Measurements from ENCODE around the gene SLC25A4. TPM values are rescaled to one million over a fixed set of nuclear protein-coding genes. Genes with fewer than 3 reads are reported as not detected.

Gene SLC25A4
- total and polyA plus RNA-seq, 2 donors (not counting 3 experiments of a cell fraction or from before 2014, with no cell fraction given): 13.5 to 13.7 TPM

GRCh38 chr4:185099024-185099682 is 43.9 kb upstream of the SLC25A4 start:
- dilution Hi-C loops (cut with MboI; ENCODE audit: extremely low pct_ligation_motif_present, low sequenced_read_pairs): no loop called here
- H4K20me1 ChIP-seq (replicated peaks; ENCODE audit: control insufficient read depth, extremely low read depth, insufficient read depth, low read length): no peaks in the 10 kb centered on the region
- H2AFZ ChIP-seq (ENCODE audit: low read depth, low read length): no peak overlapping the region

GRCh38 chr4:185099940-185100339 is 43.1 kb upstream of the SLC25A4 start:
- ChIA-PET CTCF (interaction anchor here (1.3 to 9.1 kb wide), 4 partner anchors 35 to 94 kb away, joined by 3 to 168 read pairs (median 5); partner anchors contain the start of gene SLC25A4), POLR2A (no interaction called here)
- Histone ChIP-seq H3K36me3 (ENCODE audit: control insufficient read depth in 2 of 2, extremely low read depth in 1 of 2, insufficient read depth in 2 of 2, low read length in 2 of 2) (no peaks in the 10 kb centered on the region), H3K9me3 (replicated peaks; ENCODE audit: control insufficient read depth, insufficient read depth, low read length) (no peaks in the 10 kb centered on the region), H3K79me2 (ENCODE audit: control insufficient read depth, insufficient read depth, low read length) (no peaks in the 10 kb centered on the region), H4K20me1 (replicated peaks; ENCODE audit: control insufficient read depth, extremely low read depth, insufficient read depth, low read length) (no peaks in the 10 kb centered on the region), H3K27ac (ENCODE audit: insufficient read depth, low read depth, low read length) (no peak overlapping the region), H2AFZ (ENCODE audit: low read depth, low read length) (no peak overlapping the region), H3K9ac (replicated peaks; ENCODE audit: extremely low read depth, insufficient read depth, low read length) (no peak overlapping the region), H3K9me1 (replicated peaks; ENCODE audit: control insufficient read depth, extremely low read depth, insufficient read depth, low read length) (no peaks in the 10 kb centered on the region), H3K4me1 (ENCODE audit: control insufficient read depth, extremely low read depth, insufficient read depth, low read length) (no peaks in the 10 kb centered on the region), H3K27me3 (ENCODE audit: control insufficient read depth in 2 of 2, insufficient read depth in 2 of 2, low read length in 2 of 2) (peaks cover 2 to 10% of the 10 kb centered on the region in 2 experiments), H3K4me3 (replicated peaks in 1 of 3; ENCODE audit: insufficient read depth in 1 of 3, low read depth in 1 of 3, low read length in 3 of 3) (no peak overlapping the region), H3K4me2 (ENCODE audit: insufficient read depth, low read length) (no peak overlapping the region)
- no peak for TF ChIP-seq GATA2 (IDR thresholded peaks at IDR 0.05; ENCODE audit: insufficient read depth, insufficient read length, low read depth, low read length)
- TF ChIP-seq JUN (IDR thresholded peaks at IDR 0.05; ENCODE audit: borderline replicate concordance, insufficient read depth, insufficient read length, low read depth): no peak
- TF ChIP-seq, protein P1, sequence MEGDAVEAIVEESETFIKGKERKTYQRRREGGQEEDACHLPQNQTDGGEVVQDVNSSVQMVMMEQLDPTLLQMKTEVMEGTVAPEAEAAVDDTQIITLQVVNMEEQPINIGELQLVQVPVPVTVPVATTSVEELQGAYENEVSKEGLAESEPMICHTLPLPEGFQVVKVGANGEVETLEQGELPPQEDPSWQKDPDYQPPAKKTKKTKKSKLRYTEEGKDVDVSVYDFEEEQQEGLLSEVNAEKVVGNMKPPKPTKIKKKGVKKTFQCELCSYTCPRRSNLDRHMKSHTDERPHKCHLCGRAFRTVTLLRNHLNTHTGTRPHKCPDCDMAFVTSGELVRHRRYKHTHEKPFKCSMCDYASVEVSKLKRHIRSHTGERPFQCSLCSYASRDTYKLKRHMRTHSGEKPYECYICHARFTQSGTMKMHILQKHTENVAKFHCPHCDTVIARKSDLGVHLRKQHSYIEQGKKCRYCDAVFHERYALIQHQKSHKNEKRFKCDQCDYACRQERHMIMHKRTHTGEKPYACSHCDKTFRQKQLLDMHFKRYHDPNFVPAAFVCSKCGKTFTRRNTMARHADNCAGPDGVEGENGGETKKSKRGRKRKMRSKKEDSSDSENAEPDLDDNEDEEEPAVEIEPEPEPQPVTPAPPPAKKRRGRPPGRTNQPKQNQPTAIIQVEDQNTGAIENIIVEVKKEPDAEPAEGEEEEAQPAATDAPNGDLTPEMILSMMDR (IDR thresholded peaks at IDR 0.05; ENCODE audit: extremely low read depth in 1 of 2, insufficient read depth in 1 of 2, low read depth in 1 of 2, low read length in 2 of 2): no peak
- TF ChIP-seq MYC (IDR thresholded peaks at IDR 0.05; ENCODE audit: low read depth, low read length): no peak
- TF ChIP-seq POLR2AphosphoS5 (IDR thresholded peaks at IDR 0.05; ENCODE audit: insufficient read depth, low read depth, low read length): no peak
- no peak for TF ChIP-seq MAX (IDR thresholded peaks at IDR 0.05; ENCODE audit: insufficient read depth, insufficient read length)
- TF ChIP-seq POLR2A (IDR thresholded peaks at IDR 0.05; ENCODE audit: low read depth, low read length): no peak
- no peak for TF ChIP-seq FOS (IDR thresholded peaks at IDR 0.05; ENCODE audit: borderline replicate concordance, insufficient read depth, low read length)
- no peak for TF ChIP-seq EZH2 (IDR thresholded peaks at IDR 0.05; ENCODE audit: borderline replicate concordance, low read depth, low read length, severe bottlenecking)
- no TSS peak for BruUV-seq (replicated peaks)
- intact Hi-C loops (cut with micrococcal nuclease): no loop called here
- FAIRE-seq (no peak), DNase-seq (ENCODE audit: low read depth, low spot score) (no peak)
- dilution Hi-C loops (cut with MboI; ENCODE audit: extremely low pct_ligation_motif_present, low sequenced_read_pairs): no loop called here

More at GRCh38 chr4:185099024-185099682, 43.9 kb upstream of the SLC25A4 start:
- no peak for TF ChIP-seq FOS (IDR thresholded peaks at IDR 0.05; ENCODE audit: borderline replicate concordance, insufficient read depth, low read length)
- TF ChIP-seq, protein P1 (IDR thresholded peaks at IDR 0.05; ENCODE audit: extremely low read depth in 1 of 2, insufficient read depth in 1 of 2, low read depth in 1 of 2, low read length in 2 of 2): no peak
- POLR2A ChIA-PET: no interaction called here
- Histone ChIP-seq H3K4me3 (replicated peaks in 1 of 3; ENCODE audit: insufficient read depth in 1 of 3, low read depth in 1 of 3, low read length in 3 of 3) (no peak overlapping the region), H3K4me1 (ENCODE audit: control insufficient read depth, extremely low read depth, insufficient read depth, low read length) (no peaks in the 10 kb centered on the region), H3K9me3 (replicated peaks; ENCODE audit: control insufficient read depth, insufficient read depth, low read length) (no peaks in the 10 kb centered on the region), H3K79me2 (ENCODE audit: control insufficient read depth, insufficient read depth, low read length) (no peaks in the 10 kb centered on the region), H3K4me2 (ENCODE audit: insufficient read depth, low read length) (no peak overlapping the region), H3K9ac (replicated peaks; ENCODE audit: extremely low read depth, insufficient read depth, low read length) (no peak overlapping the region), H3K9me1 (replicated peaks; ENCODE audit: control insufficient read depth, extremely low read depth, insufficient read depth, low read length) (no peaks in the 10 kb centered on the region), H3K36me3 (ENCODE audit: control insufficient read depth in 2 of 2, extremely low read depth in 1 of 2, insufficient read depth in 2 of 2, low read length in 2 of 2) (no peaks in the 10 kb centered on the region), H3K27ac (ENCODE audit: insufficient read depth, low read depth, low read length) (no peak overlapping the region), H3K27me3 (ENCODE audit: control insufficient read depth in 2 of 2, insufficient read depth in 2 of 2, low read length in 2 of 2) (peaks cover 2 to 11% of the 10 kb centered on the region in 2 experiments)
- CTCF ChIA-PET: interaction anchor here (1.0 to 9.1 kb wide), 8 partner anchors 12 to 354 kb away, joined by 3 to 168 read pairs (median 6); no protein-coding TSS in a partner anchor
- DNase-seq (ENCODE audit: low read depth, low spot score) (no peak), FAIRE-seq (no peak)
- BruUV-seq (replicated peaks): no TSS peak
- intact Hi-C loops (cut with micrococcal nuclease): no loop called here

Measured in endothelial cell of umbilical vein (primary cell).